Measurements from ENCODE around the gene SMIM36.

- TF ChIP-seq POLR2A (IDR thresholded peaks at IDR 0.05) (no peak), CTCF (IDR thresholded peaks at IDR 0.05) (no peak)
Measured at GRCh38 chr17:55540414-55541091, 29.3 kb upstream of the SMIM36 start.
